ENCODE results near the gene RANBP1. TPM values are rescaled to one million over a fixed set of nuclear protein-coding genes. Genes with fewer than 3 reads are reported as not detected.

RANBP1 gene
- total and polyA plus RNA-seq, 2 of the 13 experiments (the other 11 are each of a cell fraction or from before 2014, with no cell fraction given), result 181 to 492 TPM

- 0 out of 2 replicates have a peak, but pooled peaks have one; percentile 31 for TF ChIP-seq ZNF234 (CRISPR knock-in tag; conservative IDR thresholded peaks at IDR 0.05)
- no peak for TF ChIP-seq ZNF629 (CRISPR knock-in tag; conservative IDR thresholded peaks at IDR 0.05)
- peak; percentile 89 for TF ChIP-seq ZNF724P (CRISPR knock-in tag; IDR thresholded peaks at IDR 0.05; ENCODE audit: borderline replicate concordance)
- TF ChIP-seq ZNF296 (CRISPR knock-in tag; conservative IDR thresholded peaks at IDR 0.05), result no peak
- no peak for TF ChIP-seq ELF4 (CRISPR knock-in tag; IDR thresholded peaks at IDR 0.05; ENCODE audit: borderline replicate concordance)
- no peak; the same call in 1 of the 2 replicates for TF ChIP-seq ZNF441 (CRISPR knock-in tag; IDR thresholded peaks at IDR 0.05; ENCODE audit: borderline replicate concordance)
- TF ChIP-seq ZBTB4 (CRISPR knock-in tag; IDR thresholded peaks at IDR 0.05; ENCODE audit: borderline replicate concordance), result peak; percentile 66; the same call in 1 of the 2 replicates
- peak; percentile 76 for TF ChIP-seq CHD2 (IDR thresholded peaks at IDR 0.05; ENCODE audit: low read depth, low read length)
- TF ChIP-seq ATF5 (CRISPR knock-in tag; IDR thresholded peaks at IDR 0.05; ENCODE audit: low read depth), result peak; percentile 67; the same call in 1 of the 2 replicates
- TF ChIP-seq ZIK1 (CRISPR knock-in tag; IDR thresholded peaks at IDR 0.05; ENCODE audit: borderline replicate concordance, low read depth), result peak; percentile 86
- TF ChIP-seq ZNF83 (CRISPR knock-in tag; IDR thresholded peaks at IDR 0.05; ENCODE audit: borderline replicate concordance), result peak; percentile 86; the same call in 1 of the 2 replicates
- TF ChIP-seq ATM (IDR thresholded peaks at IDR 0.05; ENCODE audit: borderline replicate concordance), result no peak
- peak in 1 of 2 experiments; percentile 52; a peak in 1 of 4 replicates for TF ChIP-seq REST (IDR thresholded peaks at IDR 0.05; ENCODE audit: borderline replicate concordance in 1 of 2, low read depth in 1 of 2, low read length in 2 of 2)
- TF ChIP-seq NFRKB (IDR thresholded peaks at IDR 0.05), result no peak
- TF ChIP-seq TOPORS (CRISPR knock-in tag; IDR thresholded peaks at IDR 0.05), result peak; percentile 72
Measured at GRCh38 chr22:20079745-20080444, 36.0 kb upstream of the RANBP1 start, which contains the start of gene DGCR8 (continued).
